NB4 (cell line): Measurements from ENCODE around the gene PNPLA5.

Experiments
- CTCF ChIP-seq: IDR thresholded peaks from one replicate; pipeline ENCODE4 v1.5.1; 2012; ENCODE audit warnings: low read depth, low read length
- MAX ChIP-seq: IDR thresholded peaks from 2 replicates; pipeline ENCODE4 v1.6.1; 2011; ENCODE audit warnings: low read depth, low read length
- POLR2A ChIP-seq: IDR thresholded peaks from 2 replicates; pipeline ENCODE4 v1.6.1; 2011; ENCODE audit warnings: mild to moderate bottlenecking; ENCODE audit not compliant: insufficient read length; ENCODE audit errors: extremely low read depth

DNA sequence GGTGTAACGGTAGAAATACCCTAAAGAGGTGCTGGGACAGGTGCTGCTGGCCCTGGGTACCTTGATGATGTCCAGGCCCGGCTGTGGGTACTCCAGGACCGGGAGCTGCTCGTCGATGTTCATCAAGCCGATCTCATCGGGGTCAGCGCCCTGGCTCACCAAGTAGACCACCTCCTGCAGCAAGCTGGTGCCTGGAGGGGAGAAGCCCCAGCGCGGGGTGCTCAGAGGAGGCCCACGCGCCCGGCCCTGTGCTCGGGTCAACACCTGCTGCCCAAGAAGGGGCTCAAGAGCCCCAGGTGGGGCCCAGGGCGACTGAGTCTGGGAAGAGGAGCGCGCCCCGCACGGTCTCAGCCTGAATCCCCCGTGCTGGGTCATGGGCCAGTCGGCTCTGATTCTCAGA is 50.1 kb downstream of the PNPLA5 start:
- TF ChIP-seq POLR2A, result no peak
- no peak for TF ChIP-seq CTCF
- no peak for TF ChIP-seq MAX
